Measurements from ENCODE around the gene COQ5. TPM values are rescaled to one million over a fixed set of nuclear protein-coding genes. Genes with fewer than 3 reads are reported as not detected.

COQ5 gene
- total RNA-seq, 3 donors from 2014 or later, result 22.8 to 30.0 (median 29.5) TPM

DNA sequence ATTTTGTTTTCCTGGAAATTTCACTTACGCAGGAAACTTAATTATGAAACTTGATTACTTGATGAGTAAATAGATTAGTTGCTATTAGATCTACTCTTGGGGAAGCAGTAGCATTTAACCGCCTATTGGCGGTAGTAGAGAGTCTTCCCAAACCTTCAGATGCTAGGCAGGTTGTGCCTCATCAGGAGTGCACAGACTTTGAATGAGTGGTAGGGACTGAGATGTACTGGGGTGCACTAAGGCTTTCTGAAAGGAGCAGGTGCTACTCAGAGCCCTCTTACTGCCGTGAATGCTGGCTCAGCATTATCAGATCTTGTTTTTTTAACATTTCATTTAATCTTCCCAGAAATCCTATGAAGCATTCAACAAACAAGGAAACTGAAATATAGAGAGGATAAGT lies 75.0 kb downstream of the COQ5 start:
- Histone ChIP-seq H3K36me3 (ENCODE audit: low read depth) (peaks cover 1% of the 10 kb centered on the region), H3K4me3 (no peak overlapping the region), H3K4me1 (ENCODE audit: low read depth) (no peaks in the 10 kb centered on the region), H3K9me3 (no peaks in the 10 kb centered on the region)
- no peak for DNase-seq
- intact Hi-C loops (cut with DNase I, micrococcal nuclease), result no loop called here
- ATAC-seq, result peak; percentile 79
- TF ChIP-seq, protein P1, sequence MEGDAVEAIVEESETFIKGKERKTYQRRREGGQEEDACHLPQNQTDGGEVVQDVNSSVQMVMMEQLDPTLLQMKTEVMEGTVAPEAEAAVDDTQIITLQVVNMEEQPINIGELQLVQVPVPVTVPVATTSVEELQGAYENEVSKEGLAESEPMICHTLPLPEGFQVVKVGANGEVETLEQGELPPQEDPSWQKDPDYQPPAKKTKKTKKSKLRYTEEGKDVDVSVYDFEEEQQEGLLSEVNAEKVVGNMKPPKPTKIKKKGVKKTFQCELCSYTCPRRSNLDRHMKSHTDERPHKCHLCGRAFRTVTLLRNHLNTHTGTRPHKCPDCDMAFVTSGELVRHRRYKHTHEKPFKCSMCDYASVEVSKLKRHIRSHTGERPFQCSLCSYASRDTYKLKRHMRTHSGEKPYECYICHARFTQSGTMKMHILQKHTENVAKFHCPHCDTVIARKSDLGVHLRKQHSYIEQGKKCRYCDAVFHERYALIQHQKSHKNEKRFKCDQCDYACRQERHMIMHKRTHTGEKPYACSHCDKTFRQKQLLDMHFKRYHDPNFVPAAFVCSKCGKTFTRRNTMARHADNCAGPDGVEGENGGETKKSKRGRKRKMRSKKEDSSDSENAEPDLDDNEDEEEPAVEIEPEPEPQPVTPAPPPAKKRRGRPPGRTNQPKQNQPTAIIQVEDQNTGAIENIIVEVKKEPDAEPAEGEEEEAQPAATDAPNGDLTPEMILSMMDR (IDR thresholded peaks at IDR 0.05), result peak; percentile 24

Other genes with a start within 250 kb of the COQ5 start
- over 10,000 TPM in 2 of 3 donors, 1,000 to 10,000 TPM in 1; 4,682 to 17,144 (median 13,566) TPM for gene RNU4-2, start 237.3 kb downstream of the COQ5 start, total RNA-seq
- gene RNU4-1, start 235.9 kb downstream of the COQ5 start, total RNA-seq, result 1,000 to 10,000 TPM; 2,217 to 4,015 (median 3,130) TPM
- 1 to 10 TPM in 2 of 3 donors, under 1 TPM in 1; 0.53 to 3.9 (median 2.8) TPM for gene SIRT4, start 226.8 kb downstream of the COQ5 start, total RNA-seq
- not detected for gene PLA2G1B, start 201.4 kb downstream of the COQ5 start, total RNA-seq
- 1 to 10 TPM; 3.7 to 6.3 (median 3.8) TPM for gene MSI1, start 160.0 kb downstream of the COQ5 start, total RNA-seq
- 100 to 1,000 TPM; 509 to 899 (median 865) TPM for gene COX6A1, start 91.0 kb downstream of the COQ5 start, total RNA-seq
- 10 to 100 TPM; 14.9 to 16.7 (median 16.3) TPM for gene TRIAP1, start 82.8 kb downstream of the COQ5 start, total RNA-seq
- gene GATC, start 82.7 kb downstream of the COQ5 start, total RNA-seq, result 10 to 100 TPM; 20.6 to 29.5 (median 26.8) TPM
- 100 to 1,000 TPM; 117 to 140 (median 139) TPM for gene SRSF9, start 59.4 kb downstream of the COQ5 start, total RNA-seq
- 100 to 1,000 TPM; 309 to 343 (median 309) TPM for gene DYNLL1, start 33.0 kb downstream of the COQ5 start, total RNA-seq
- gene RNF10, start 5.2 kb upstream of the COQ5 start, total RNA-seq, result 100 to 1,000 TPM; 158 to 300 (median 237) TPM
- 10 to 100 TPM; 29.5 to 44.3 (median 37.7) TPM for gene POP5, start 52.2 kb upstream of the COQ5 start, total RNA-seq
- 1 to 10 TPM in 2 of 3 donors, under 1 TPM in 1; 0.51 to 1.8 (median 1.2) TPM for gene CABP1, start 111.5 kb upstream of the COQ5 start, total RNA-seq
- 100 to 1,000 TPM; 166 to 281 (median 272) TPM for gene MLEC, start 158.0 kb upstream of the COQ5 start, total RNA-seq
- 10 to 100 TPM; 20.5 to 26.7 (median 23.3) TPM for gene UNC119B, start 181.3 kb upstream of the COQ5 start, total RNA-seq
- gene ACADS, start 196.7 kb upstream of the COQ5 start, total RNA-seq, result 100 to 1,000 TPM in 2 of 3 donors, 10 to 100 TPM in 1; 84.8 to 175 (median 129) TPM

Measured in mucosa of descending colon (tissue), 3 donors.